SK-MEL-5 (cell line): ENCODE data around the gene TGM2. TPM values are rescaled to one million over a fixed set of nuclear protein-coding genes. Genes with fewer than 3 reads are reported as not detected.

Experiments
- DNase-seq: peaks from one replicate; pipeline ENCODE4 v3.0.0-alpha.2; 2016; ENCODE audit warnings: low read depth, low spot score
- in situ Hi-C: cut with HindIII; loops from 2 replicates; pipeline ENCODE4 v1.10.0; 2016; ENCODE audit warnings: low sequenced_read_pairs, high pct_unique_total_duplicates, low pct_unique_long_range_greater_than_20kb
- small RNA-seq, 2 experiments: library from RNA; depleted of rRNA; stranded (forward); fragments of <200 nt; gene quantifications; one replicate each; pipeline ENCODE3, GENCODE V24; 2014
- total RNA-seq: library from RNA; depleted of rRNA; stranded (reverse); fragments of >200 nt; shearing (Covaris generic); gene quantifications from 2 replicates; pipeline ENCODE4 v1.2.3, GENCODE V29; 2014; rRNA removed

Gene TGM2
- total RNA-seq, 1 experiment from 2014 or later = 7.0 TPM

DNA sequence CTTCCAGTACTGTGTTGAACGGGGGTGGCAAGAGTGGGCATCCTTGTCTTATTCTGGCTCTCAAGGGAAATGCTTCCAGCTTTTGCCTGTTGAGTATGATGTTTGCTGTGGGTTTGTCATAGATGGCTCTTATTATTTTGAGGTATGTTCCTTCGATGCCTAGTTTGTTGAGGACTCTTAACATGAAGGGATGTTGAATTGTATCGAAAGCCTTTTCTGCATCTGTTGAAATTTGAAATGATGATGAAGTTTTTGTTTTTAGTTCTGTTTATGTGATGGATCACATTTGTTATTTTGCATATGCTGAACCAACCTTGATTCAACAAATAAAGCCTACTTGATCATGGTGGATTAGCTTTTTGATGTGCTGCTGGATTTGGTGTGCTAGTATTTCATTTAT is 83.5 kb downstream of the TGM2 start:
- in situ Hi-C loops = no loop called here
- DNase-seq = no peak

DNA sequence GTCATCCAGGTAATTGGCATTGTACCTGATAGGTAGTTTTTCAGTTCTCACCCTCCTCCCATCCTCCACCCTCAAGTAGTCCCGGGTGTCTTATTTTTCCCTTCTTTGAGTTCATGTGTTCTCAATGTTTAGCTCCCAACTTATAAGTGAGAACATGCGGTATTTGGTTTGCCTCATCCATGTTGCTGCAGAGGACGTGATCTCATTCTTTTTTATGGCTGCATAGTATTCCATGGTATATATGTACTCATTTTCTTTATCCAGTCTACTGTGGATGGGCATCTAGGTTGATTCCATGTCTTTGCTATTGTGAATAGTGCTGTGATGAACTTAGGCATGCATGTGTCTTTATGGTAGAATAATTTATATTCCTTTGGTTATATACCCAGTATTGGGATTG is 85.7 kb downstream of the TGM2 start:
- no peak for DNase-seq
- in situ Hi-C loops = no loop called here

DNA sequence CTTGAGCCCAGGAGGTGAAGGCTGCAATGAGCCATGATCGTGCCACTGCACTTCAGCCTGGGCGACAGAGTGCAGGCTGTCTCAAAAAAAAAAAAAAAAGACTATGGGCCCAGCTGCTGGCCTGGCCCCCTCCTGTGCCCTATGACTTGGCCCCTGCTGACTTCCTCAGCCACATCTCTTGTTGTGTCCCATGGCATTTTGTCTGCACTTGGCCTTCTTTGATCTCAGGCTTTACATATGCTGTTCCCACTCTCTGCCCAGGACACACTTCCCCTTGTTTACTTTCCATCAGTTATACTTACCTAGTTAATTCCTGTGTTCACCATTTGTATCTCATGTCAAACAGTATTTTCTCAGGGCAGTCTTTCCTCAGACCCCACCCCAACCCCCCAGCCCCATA is 87.0 kb downstream of the TGM2 start:
- DNase-seq = no peak
- in situ Hi-C loops = no loop called here

Small RNAs within 50 kb of the gene (small RNA-seq; reads per million reads assigned to genes)
- gene RN7SL237P = 0 reads per million in 2 experiments

Other genes with a start within 250 kb of the TGM2 start
- 30.1 and 31.9 TPM in 2 replicates for gene TTI1, start 131.8 kb downstream of the TGM2 start, total RNA-seq
- 21.1 and 23.5 TPM in 2 replicates for gene RPRD1B, start 131.5 kb downstream of the TGM2 start, total RNA-seq
- not detected in 2 replicates for gene KIAA1755, start 95.5 kb upstream of the TGM2 start, total RNA-seq
- not detected in 2 replicates for gene BPI, start 138.9 kb upstream of the TGM2 start, total RNA-seq
- 0.19 TPM in 1 of 2 replicates, not detected in the other for gene LBP, start 181.2 kb upstream of the TGM2 start, total RNA-seq